Stimulated activated naive B cell treated with anti-CD40 and anti-IgM and Interleukin-4, amounts not matched to agents 10 μg/mL and 1 μg/mL and 100 μg/mL, for 72 hours (primary cell): ENCODE results near the gene WFS1.

ENCODE experiments used
- ATAC-seq, 2 donors: fragments of 150-1000 bp; cut with Tn5 transposase; replicated peaks; 2 replicates each; pipeline ENCODE4 v1.10.0; 2021; ENCODE audit warnings: moderate library complexity in 1 of 2
- DNase-seq: peaks from one replicate; pipeline ENCODE4 v3.0.0; 2021
- H3K27ac Mint-ChIP-seq: one replicate; pipeline ENCODE4 v1.8.0; 2022; ENCODE audit warnings: mild to moderate bottlenecking, mixed read lengths
- H3K27me3 Mint-ChIP-seq, 2 donors: one replicate each; pipeline ENCODE4 v1.8.0; 2022; ENCODE audit warnings: mixed read lengths in 2 of 2
- H3K36me3 Mint-ChIP-seq, 2 donors: one replicate each; pipeline ENCODE4 v1.8.0; 2022; ENCODE audit warnings: mixed read lengths in 2 of 2, mild to moderate bottlenecking in 1 of 2
- H3K4me1 Mint-ChIP-seq, 2 donors: one replicate each; pipeline ENCODE4 v1.8.0; 2022; ENCODE audit warnings: mixed read lengths in 2 of 2, mild to moderate bottlenecking in 1 of 2
- H3K4me3 Mint-ChIP-seq, 2 donors: one replicate each; pipeline ENCODE4 v1.8.0; 2022; ENCODE audit warnings: mild to moderate bottlenecking in 2 of 2, mixed read lengths in 2 of 2, moderate library complexity in 1 of 2
- H3K9me3 Mint-ChIP-seq, 2 donors: one replicate each; pipeline ENCODE4 v1.8.0; 2022; ENCODE audit warnings: mixed read lengths in 2 of 2, mild to moderate bottlenecking in 1 of 2

Gene WFS1

GRCh38 chr4:6273661-6273990 lies 4.0 kb downstream of the WFS1 start:
- no peak overlapping the region for H3K4me3 Mint-ChIP-seq

GRCh38 chr4:6275351-6275750 lies 5.7 kb downstream of the WFS1 start:
- no peak overlapping the region for H3K27ac Mint-ChIP-seq
- DNase-seq (no peak), ATAC-seq (no peak)

More at GRCh38 chr4:6273661-6273990, 4.0 kb downstream of the WFS1 start:
- Mint-ChIP-seq H3K27ac (no peak overlapping the region), H3K27me3 (no peaks in the 10 kb centered on the region), H3K9me3 (no peaks in the 10 kb centered on the region), H3K36me3 (peaks cover 0 to 1% of the 10 kb centered on the region in 2 donors), H3K4me1 (peaks cover 21 to 23% of the 10 kb centered on the region in 2 donors)
- ATAC-seq (no peak), DNase-seq (no peak)

GRCh38 chr4:6275898-6276806 lies 6.5 kb downstream of the WFS1 start:
- DNase-seq, result no peak

More at GRCh38 chr4:6275351-6275750, 5.7 kb downstream of the WFS1 start:
- Mint-ChIP-seq H3K4me1 (peaks cover 21 to 22% of the 10 kb centered on the region in 2 donors), H3K36me3 (peaks cover 0 to 1% of the 10 kb centered on the region in 2 donors), H3K4me3 (no peak overlapping the region), H3K27me3 (no peaks in the 10 kb centered on the region), H3K9me3 (no peaks in the 10 kb centered on the region)

GRCh38 chr4:6277139-6277802 lies 7.6 kb downstream of the WFS1 start:
- no peak for ATAC-seq
- H3K36me3 Mint-ChIP-seq, result peaks cover 6 to 8% of the 10 kb centered on the region in 2 donors
- H3K4me3 Mint-ChIP-seq, result no peak overlapping the region
- peaks cover 17 to 18% of the 10 kb centered on the region in 2 donors for H3K4me1 Mint-ChIP-seq
- no peak overlapping the region for H3K27ac Mint-ChIP-seq
- peaks cover 0 to 7% of the 10 kb centered on the region in 2 donors for H3K27me3 Mint-ChIP-seq
- DNase-seq, result no peak
- H3K9me3 Mint-ChIP-seq, result no peaks in the 10 kb centered on the region

More at GRCh38 chr4:6275898-6276806, 6.5 kb downstream of the WFS1 start:
- no peaks in the 10 kb centered on the region for H3K9me3 Mint-ChIP-seq
- no peak overlapping the region for H3K4me3 Mint-ChIP-seq
- peaks cover 17 to 22% of the 10 kb centered on the region in 2 donors for H3K4me1 Mint-ChIP-seq
- peaks cover 5 to 6% of the 10 kb centered on the region in 2 donors for H3K36me3 Mint-ChIP-seq
- ATAC-seq, result no peak
- H3K27ac Mint-ChIP-seq, result no peak overlapping the region
- peaks cover 0 to 4% of the 10 kb centered on the region in 2 donors for H3K27me3 Mint-ChIP-seq

DNA sequence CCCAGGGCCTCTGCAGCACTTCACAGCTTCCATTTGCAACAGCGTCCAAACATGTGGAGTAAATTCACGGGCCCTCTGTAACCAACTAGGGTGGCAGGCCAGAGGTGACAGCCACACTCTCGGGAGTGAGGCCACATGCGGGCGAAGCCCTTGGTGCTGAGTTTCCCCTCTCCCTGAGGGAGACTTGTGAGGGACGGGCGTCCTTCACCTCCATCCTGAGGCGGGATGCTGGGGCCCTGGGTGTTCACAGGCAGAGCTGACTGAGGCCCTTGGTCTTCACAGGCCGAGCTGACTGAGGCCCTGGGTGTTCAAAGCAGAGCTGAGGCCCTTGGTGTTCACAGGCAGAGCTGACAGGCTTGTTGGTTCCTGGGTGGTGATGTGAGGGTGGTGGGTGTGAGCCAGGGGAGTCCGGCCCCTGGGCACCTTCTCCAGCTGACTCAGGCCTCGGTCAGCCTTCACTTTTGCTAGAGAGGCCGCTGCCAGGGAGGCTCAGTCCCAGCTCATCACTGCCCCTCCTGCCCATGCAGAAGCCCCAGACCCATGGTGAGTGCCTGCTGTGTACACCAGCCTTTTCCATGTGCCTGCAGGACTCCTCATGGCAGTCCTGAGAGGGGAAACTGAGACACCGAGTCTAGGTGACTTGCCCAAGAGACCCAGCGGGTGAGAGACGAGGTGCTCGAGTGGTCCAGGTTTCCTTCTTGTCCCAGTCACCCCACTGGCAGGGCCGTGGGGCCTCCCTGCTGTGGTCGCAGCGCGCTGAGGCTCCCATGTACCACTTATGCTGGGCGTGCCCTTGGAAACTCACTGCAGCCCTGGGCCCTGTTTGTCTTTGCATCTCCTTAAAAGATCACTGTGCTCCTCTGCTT lies 8.5 kb downstream of the WFS1 start:
- DNase-seq (no peak), ATAC-seq (peak in 1 of 2 donors; percentile 9)
- H3K4me1 Mint-ChIP-seq, result peaks cover 17 to 18% of the 10 kb centered on the region in 2 donors
- no peak overlapping the region for H3K4me3 Mint-ChIP-seq
- peaks cover 6 to 8% of the 10 kb centered on the region in 2 donors for H3K36me3 Mint-ChIP-seq
- H3K27me3 Mint-ChIP-seq, result peaks cover 0 to 7% of the 10 kb centered on the region in 2 donors
- H3K27ac Mint-ChIP-seq, result peak overlapping the region; percentile 20
- H3K9me3 Mint-ChIP-seq, result no peaks in the 10 kb centered on the region

- Mint-ChIP-seq H3K4me3 (no peak overlapping the region), H3K27ac (peak overlapping the region; percentile 20), H3K27me3 (peaks cover 0 to 7% of the 10 kb centered on the region in 2 donors), H3K4me1 (peaks cover 17 to 18% of the 10 kb centered on the region in 2 donors), H3K36me3 (peaks cover 6 to 8% of the 10 kb centered on the region in 2 donors), H3K9me3 (no peaks in the 10 kb centered on the region)
- ATAC-seq (peak; percentile 95 to 96), DNase-seq (peak; percentile 39)
These were observed 9.1 kb downstream of the WFS1 start for GRCh38 chr4:6278801-6279197.

DNA sequence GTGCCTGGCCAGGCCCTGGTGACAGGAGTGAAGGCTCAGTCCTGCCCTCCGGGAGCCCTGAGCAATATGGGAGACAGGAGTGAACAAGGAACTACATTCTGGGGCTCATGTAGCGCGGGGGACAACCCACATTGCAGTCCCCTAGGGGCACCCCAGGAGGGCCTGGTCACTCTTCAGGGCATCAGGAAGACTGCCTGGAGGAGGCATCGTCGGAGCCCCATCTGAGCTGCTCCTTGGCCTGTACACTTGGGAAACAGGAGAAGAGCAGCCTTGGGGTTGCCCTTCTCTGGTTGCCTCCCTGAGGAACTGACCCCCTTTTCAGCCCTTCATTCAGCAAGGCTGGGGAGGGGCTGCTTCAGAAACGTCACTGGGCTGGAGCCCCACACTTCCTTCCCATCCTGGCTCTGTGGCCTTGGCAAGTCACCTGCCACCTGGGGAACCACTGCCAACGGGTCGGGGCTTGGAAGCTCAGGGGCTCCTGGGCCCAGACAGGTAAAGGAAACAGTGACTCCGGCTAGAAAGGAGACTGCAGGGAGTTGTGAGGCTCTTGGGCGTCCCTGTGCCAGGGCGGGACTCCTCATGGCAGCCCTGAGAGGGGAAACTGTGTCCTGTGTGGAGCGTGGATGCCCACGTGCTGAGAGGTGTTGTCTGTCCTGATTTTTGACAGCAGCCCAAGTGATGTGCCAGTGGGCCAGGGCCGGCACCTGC lies 10.1 kb downstream of the WFS1 start:
- H3K9me3 Mint-ChIP-seq, result no peaks in the 10 kb centered on the region
- H3K27me3 Mint-ChIP-seq, result peaks cover 0 to 7% of the 10 kb centered on the region in 2 donors
- no peak overlapping the region for H3K27ac Mint-ChIP-seq
- peaks cover 6 to 8% of the 10 kb centered on the region in 2 donors for H3K36me3 Mint-ChIP-seq
- H3K4me1 Mint-ChIP-seq, result peaks cover 15 to 17% of the 10 kb centered on the region in 2 donors
- no peak for ATAC-seq
- no peak for DNase-seq
- no peak overlapping the region for H3K4me3 Mint-ChIP-seq

GRCh38 chr4:6280365-6280996 lies 10.8 kb downstream of the WFS1 start:
- peaks cover 6 to 8% of the 10 kb centered on the region in 2 donors for H3K36me3 Mint-ChIP-seq
- ATAC-seq (no peak), DNase-seq (no peak)
- no peaks in the 10 kb centered on the region for H3K9me3 Mint-ChIP-seq
- H3K4me1 Mint-ChIP-seq, result peaks cover 10 to 17% of the 10 kb centered on the region in 2 donors
- no peak overlapping the region for H3K4me3 Mint-ChIP-seq
- H3K27me3 Mint-ChIP-seq, result peaks cover 0 to 7% of the 10 kb centered on the region in 2 donors
- no peak overlapping the region for H3K27ac Mint-ChIP-seq

DNA sequence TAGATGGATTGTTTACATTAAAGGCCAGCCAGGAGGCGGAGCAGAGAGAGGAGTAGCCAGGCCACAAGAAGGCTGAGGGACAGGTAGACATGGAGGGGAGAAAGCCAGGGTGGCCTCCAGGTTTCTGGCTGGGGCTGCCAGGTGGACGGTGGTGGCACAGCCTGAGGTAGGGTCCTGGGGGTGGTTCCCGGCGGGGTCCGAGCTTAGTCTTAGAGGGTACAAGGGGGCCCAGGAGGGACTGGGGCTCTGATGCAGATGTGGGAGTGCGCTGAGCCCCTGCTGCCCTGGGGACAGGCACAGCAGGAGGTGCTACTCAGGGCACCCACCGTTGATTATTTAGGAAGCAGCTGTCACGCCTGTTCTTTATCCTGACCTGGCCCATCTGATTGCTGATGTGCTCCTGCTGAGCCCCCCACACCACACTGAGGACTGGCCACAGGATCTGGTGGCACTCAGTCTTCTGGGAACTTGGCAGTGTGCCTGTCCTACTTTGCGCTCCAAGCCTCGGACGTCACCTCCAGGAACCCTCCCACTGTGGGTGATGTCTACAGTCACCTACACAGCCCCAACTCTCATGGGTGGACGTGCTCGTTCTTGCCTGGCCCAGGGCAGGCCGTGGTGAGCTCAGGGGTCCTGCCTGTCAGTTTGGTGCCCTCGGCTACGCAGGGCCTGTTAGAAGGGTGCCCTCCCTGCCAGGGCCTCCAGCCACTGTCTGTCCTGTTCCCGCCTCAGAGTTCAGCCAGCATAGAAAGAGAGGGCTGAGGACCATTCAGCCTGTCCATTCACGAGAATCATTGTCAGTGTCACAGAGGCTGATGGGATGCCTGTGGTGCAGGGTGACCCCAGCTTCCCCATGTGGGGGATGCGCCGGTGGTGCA lies 12.0 kb downstream of the WFS1 start:
- Mint-ChIP-seq H3K4me1 (peaks cover 7 to 12% of the 10 kb centered on the region in 2 donors), H3K9me3 (no peaks in the 10 kb centered on the region), H3K27ac (peak overlapping the region; percentile 42), H3K36me3 (peaks cover 6 to 8% of the 10 kb centered on the region in 2 donors), H3K4me3 (no peak overlapping the region), H3K27me3 (peaks cover 0 to 7% of the 10 kb centered on the region in 2 donors)
- DNase-seq, result no peak
- no peak for ATAC-seq

DNA sequence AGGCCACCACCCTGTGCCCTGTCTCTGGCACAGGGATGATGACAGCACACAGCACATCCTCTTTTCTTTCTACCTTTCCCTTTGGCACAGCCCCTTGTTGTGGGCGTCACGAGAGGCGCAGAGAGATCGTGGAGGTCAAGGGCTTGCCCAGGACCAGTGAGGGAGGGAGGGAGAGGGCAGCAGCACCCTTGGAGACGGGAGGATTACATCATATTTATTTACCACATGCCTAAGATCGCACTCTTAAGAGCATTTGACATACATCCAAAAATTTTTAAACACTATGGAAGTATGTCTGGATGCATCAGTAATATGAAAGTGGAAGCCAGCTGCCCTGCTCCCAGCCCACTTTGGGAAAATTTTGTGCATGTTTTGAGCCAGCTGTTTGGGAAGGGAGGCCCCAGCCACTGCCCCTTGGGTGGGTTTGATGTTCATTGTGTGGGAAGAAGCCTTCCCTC lies 12.7 kb downstream of the WFS1 start:
- ATAC-seq (no peak), DNase-seq (no peak)
- Mint-ChIP-seq H3K4me1 (peaks cover 7 to 12% of the 10 kb centered on the region in 2 donors), H3K27me3 (peaks cover 0 to 7% of the 10 kb centered on the region in 2 donors), H3K27ac (no peak overlapping the region), H3K36me3 (peaks cover 6 to 8% of the 10 kb centered on the region in 2 donors), H3K9me3 (no peaks in the 10 kb centered on the region), H3K4me3 (no peak overlapping the region)

DNA sequence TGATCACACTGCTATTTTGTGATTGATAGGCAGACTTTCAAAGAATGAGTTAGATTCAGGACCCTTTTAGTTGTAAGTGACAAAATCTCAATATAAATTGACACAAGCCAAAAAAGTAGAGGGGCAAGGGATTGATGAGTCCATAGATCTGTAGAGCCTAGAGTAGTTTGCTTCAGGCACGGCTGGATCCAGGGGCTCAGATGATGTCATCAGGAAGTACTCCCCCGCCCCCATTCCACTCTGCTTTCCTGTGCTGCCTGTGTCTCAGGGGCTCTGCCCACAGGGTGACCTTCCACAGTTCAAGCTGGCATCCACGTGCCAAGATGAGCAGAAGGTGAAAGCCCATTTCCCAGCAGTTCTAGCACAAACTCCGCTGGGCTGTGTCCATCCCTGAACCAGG lies 13.6 kb downstream of the WFS1 start:
- peaks cover 0 to 7% of the 10 kb centered on the region in 2 donors for H3K27me3 Mint-ChIP-seq
- no peak overlapping the region for H3K4me3 Mint-ChIP-seq
- H3K4me1 Mint-ChIP-seq, result peaks cover 7 to 12% of the 10 kb centered on the region in 2 donors
- H3K27ac Mint-ChIP-seq, result no peak overlapping the region
- H3K9me3 Mint-ChIP-seq, result no peaks in the 10 kb centered on the region
- ATAC-seq (no peak), DNase-seq (no peak)
- peaks cover 5 to 8% of the 10 kb centered on the region in 2 donors for H3K36me3 Mint-ChIP-seq

- H3K36me3 Mint-ChIP-seq, result peaks cover 2 to 9% of the 10 kb centered on the region in 2 donors
- H3K4me1 Mint-ChIP-seq, result no peaks in the 10 kb centered on the region
- no peaks in the 10 kb centered on the region for H3K27me3 Mint-ChIP-seq
- no peaks in the 10 kb centered on the region for H3K9me3 Mint-ChIP-seq
- DNase-seq (no peak), ATAC-seq (no peak)
- peak overlapping the region; percentile 0 for H3K27ac Mint-ChIP-seq
- H3K4me3 Mint-ChIP-seq, result no peak overlapping the region
These were observed 17.6 kb downstream of the WFS1 start for GRCh38 chr4:6287017-6287788.
